HG02870 (cell line): ENCODE data around the gene RAB3IL1.

ENCODE experiments used
- ATAC-seq: cut with Tn5 transposase; IDR thresholded peaks from one replicate; pipeline ENCODE4 v1.9.1; 2021; ENCODE audit warnings: mild to moderate bottlenecking, moderate library complexity; ENCODE audit not compliant: unreplicated experiment

Gene RAB3IL1

GRCh38 chr11:61921446-61921845 lies 4.1 kb upstream of the RAB3IL1 start:
- ATAC-seq = no peak

GRCh38 chr11:61919705-61920631 lies 2.6 kb upstream of the RAB3IL1 start:
- ATAC-seq = no peak

GRCh38 chr11:61918938-61919704 lies 1.8 kb upstream of the RAB3IL1 start:
- no peak for ATAC-seq

- ATAC-seq = no peak
Measured at GRCh38 chr11:61918251-61918937, 1.0 kb upstream of the RAB3IL1 start.

- ATAC-seq = no peak
Measured at GRCh38 chr11:61916737-61917333, 531 bp downstream of the RAB3IL1 start.

GRCh38 chr11:61914471-61915171 lies 2.7 kb downstream of the RAB3IL1 start:
- no peak for ATAC-seq

- no peak for ATAC-seq
Measured at GRCh38 chr11:61913699-61914395, 3.5 kb downstream of the RAB3IL1 start.

- ATAC-seq = no peak
Measured at GRCh38 chr11:61912991-61913698, 4.2 kb downstream of the RAB3IL1 start.

- no peak for ATAC-seq
Measured at GRCh38 chr11:61912530-61912898, 4.9 kb downstream of the RAB3IL1 start.

GRCh38 chr11:61911701-61912529 lies 5.5 kb downstream of the RAB3IL1 start:
- ATAC-seq = no peak

- no peak for ATAC-seq
Measured at GRCh38 chr11:61911128-61911700, 6.2 kb downstream of the RAB3IL1 start.

GRCh38 chr11:61910187-61911127 lies 6.9 kb downstream of the RAB3IL1 start:
- ATAC-seq = no peak

- ATAC-seq = no peak
Measured at GRCh38 chr11:61908730-61909316, 8.5 kb downstream of the RAB3IL1 start.

GRCh38 chr11:61907871-61908729 lies 9.3 kb downstream of the RAB3IL1 start:
- no peak for ATAC-seq

- no peak for ATAC-seq
Measured at GRCh38 chr11:61907282-61907681, 10.1 kb downstream of the RAB3IL1 start.

- no peak for ATAC-seq
Measured at GRCh38 chr11:61906522-61906909, 10.8 kb downstream of the RAB3IL1 start.
